Endothelial cell of umbilical vein (primary cell): Measurements from ENCODE around the gene BMERB1. TPM values are rescaled to one million over a fixed set of nuclear protein-coding genes. Genes with fewer than 3 reads are reported as not detected.

Source experiments
- BruUV-seq: library from RNA; stranded (reverse); fragments of 400-500 nt; replicated peaks from 2 replicates; lab custom pipeline; 2021; lab: Mats Ljungman, UMichigan
- CTCF ChIA-PET: fragments of 300-600, 350-600 bp; sonication (Branson Sonifier 250); formaldehyde crosslinking; loops from one replicate; lab custom pipeline; 2021; ENCODE audit warnings: antibody characterized with exemption, inconsistent platforms; lab: Charles Lee
- POLR2A ChIA-PET: fragments of 300-600, 350-600 bp; sonication (Branson Sonifier 250); formaldehyde crosslinking; loops from one replicate; lab custom pipeline; 2021; ENCODE audit warnings: antibody characterized with exemption, inconsistent platforms; lab: Charles Lee
- DNase-seq: peaks from one replicate; pipeline ENCODE4 v3.0.0-alpha.2; 2011; ENCODE audit warnings: low read depth, low spot score
- FAIRE-seq: peaks from 2 replicates; lab custom pipeline; 2011; peaks lifted over from hg19 to GRCh38; lab: Jason Lieb, UNC
- H2AFZ ChIP-seq: 2 replicates; pipeline ENCODE4 v1.6.0; 2012; ENCODE audit warnings: low read depth, low read length, control low read depth, inconsistent platforms
- H3K27ac ChIP-seq: 2 replicates; pipeline ENCODE4 v1.5.1; 2011; ENCODE audit warnings: low read depth, mild to moderate bottlenecking, control low read depth, low read length, moderate library complexity; ENCODE audit not compliant: insufficient read depth
- H3K27me3 ChIP-seq, 2 experiments: 2 replicates each; pipeline versions ENCODE4 v1.6.0 to v1.6.1; 2011; ENCODE audit warnings: low read length in 2 of 2, mixed read lengths in 1 of 2; ENCODE audit not compliant: control insufficient read depth in 2 of 2, insufficient read depth in 2 of 2
- H3K36me3 ChIP-seq, 2 experiments: 2 replicates in 1 of 2; 3 replicates in 1 of 2; pipeline ENCODE4 v1.5.1; 2011; ENCODE audit warnings: low read length in 2 of 2, mild to moderate bottlenecking in 1 of 2, moderate library complexity in 1 of 2; ENCODE audit not compliant: control insufficient read depth in 2 of 2, insufficient read depth in 2 of 2; ENCODE audit errors: extremely low read depth in 1 of 2
- H3K4me1 ChIP-seq: 3 replicates; pipeline ENCODE4 v1.5.1; 2011; ENCODE audit warnings: mild to moderate bottlenecking, low read length; ENCODE audit not compliant: control insufficient read depth, insufficient read depth; ENCODE audit errors: extremely low read depth
- H3K4me2 ChIP-seq: 2 replicates; pipeline ENCODE4 v1.6.1; 2011; ENCODE audit warnings: low read length, control low read depth, mixed read lengths; ENCODE audit not compliant: insufficient read depth
- H3K4me3 ChIP-seq, 3 experiments: fragments of 200-600 bp in 1 of 3; sonication (generic), shearing (Covaris generic) in 1 of 3; replicated peaks in 1 of 3; 2 replicates each; pipeline ENCODE4 v1.5.1; 2011 to 2016; ENCODE audit warnings: control low read depth in 3 of 3, low read length in 3 of 3, mild to moderate bottlenecking in 2 of 3, inconsistent platforms in 1 of 3, low read depth in 1 of 3, moderate library complexity in 1 of 3; ENCODE audit not compliant: insufficient read depth in 1 of 3
- H3K79me2 ChIP-seq: 2 replicates; pipeline ENCODE4 v1.6.0; 2012; ENCODE audit warnings: low read length, inconsistent platforms; ENCODE audit not compliant: control insufficient read depth, insufficient read depth
- H3K9ac ChIP-seq: replicated peaks from 2 replicates; pipeline ENCODE3; 2011; ENCODE audit warnings: low read length, control low read depth; ENCODE audit not compliant: insufficient read depth; ENCODE audit errors: extremely low read depth
- H3K9me1 ChIP-seq: replicated peaks from 3 replicates; pipeline ENCODE4 v1.6.0; 2011; ENCODE audit warnings: mild to moderate bottlenecking, low read length; ENCODE audit not compliant: control insufficient read depth, insufficient read depth; ENCODE audit errors: extremely low read depth
- H3K9me3 ChIP-seq: replicated peaks from 2 replicates; pipeline ENCODE4 v1.5.1; 2012; ENCODE audit warnings: low read length, inconsistent platforms; ENCODE audit not compliant: control insufficient read depth, insufficient read depth
- H4K20me1 ChIP-seq: replicated peaks from 2 replicates; pipeline ENCODE3; 2011; ENCODE audit warnings: mild to moderate bottlenecking, low read length; ENCODE audit not compliant: control insufficient read depth, insufficient read depth; ENCODE audit errors: extremely low read depth
- EZH2 ChIP-seq: IDR thresholded peaks from 2 replicates; pipeline ENCODE4 v1.6.1; 2012; ENCODE audit warnings: borderline replicate concordance, low read depth, mild to moderate bottlenecking, moderate library complexity, low read length, inconsistent platforms; ENCODE audit not compliant: severe bottlenecking
- MYC ChIP-seq: IDR thresholded peaks from one replicate; pipeline ENCODE4 v1.6.1; 2011; ENCODE audit warnings: mild to moderate bottlenecking, low read depth, low read length
- POLR2A ChIP-seq: IDR thresholded peaks from 2 replicates; pipeline ENCODE4 v1.6.1; 2012; ENCODE audit warnings: low read depth, mild to moderate bottlenecking, control low read depth, low read length
- POLR2AphosphoS5 ChIP-seq: IDR thresholded peaks from 2 replicates; pipeline ENCODE4 v1.6.1; 2012; ENCODE audit warnings: low read depth, mild to moderate bottlenecking, control low read depth, low read length, moderate library complexity; ENCODE audit not compliant: insufficient read depth
- dilution Hi-C: fragments of 300-500 bp; cut with MboI; formaldehyde crosslinking; loops from one replicate; pipeline ENCODE4 v1.15.0; 2019; ENCODE audit warnings: low sequenced_read_pairs; ENCODE audit not compliant: extremely low pct_ligation_motif_present
- intact Hi-C: fragments of 100-400 bp; cut with micrococcal nuclease; formaldehyde crosslinking; loops from one replicate; pipeline ENCODE4 v1.10.0; 2022
- polyA plus RNA-seq, 4 experiments: library from polyadenylated mRNA; depleted of rRNA in 3 of 4; stranded (reverse) in 3 of 4; unstranded in 1 of 4; fragments of >200 nt; gene quantifications; 2 replicates each; pipeline versions ENCODE4 v1.2.1 to v1.2.3, GENCODE V29; 2011 to 2012; ENCODE audit warnings: missing spikeins in 1 of 4
- total RNA-seq: library from RNA; stranded (reverse); gene quantifications from 2 replicates; pipeline ENCODE4 v1.2.3, GENCODE V29; 2021
- TF ChIP-seq, protein P1 (sequence below), 2 donors: IDR thresholded peaks; 1 replicate in 1 of 2; 2 replicates in 1 of 2; pipeline ENCODE4 v1.5.1; 2011; ENCODE audit warnings: low read length in 2 of 2, mild to moderate bottlenecking in 2 of 2, moderate library complexity in 2 of 2, control low read depth in 1 of 2, inconsistent platforms in 1 of 2, low read depth in 1 of 2; ENCODE audit not compliant: insufficient read depth in 1 of 2; ENCODE audit errors: extremely low read depth in 1 of 2
- TF ChIP-seq, protein P2 (sequence below): IDR thresholded peaks from 2 replicates; pipeline ENCODE4 v1.6.1; 2011; ENCODE audit not compliant: insufficient read depth, insufficient read length

The BMERB1 gene
- total and polyA plus RNA-seq, 2 donors (not counting 3 experiments of a cell fraction or from before 2014, with no cell fraction given), result 14.1 to 17.4 TPM

DNA sequence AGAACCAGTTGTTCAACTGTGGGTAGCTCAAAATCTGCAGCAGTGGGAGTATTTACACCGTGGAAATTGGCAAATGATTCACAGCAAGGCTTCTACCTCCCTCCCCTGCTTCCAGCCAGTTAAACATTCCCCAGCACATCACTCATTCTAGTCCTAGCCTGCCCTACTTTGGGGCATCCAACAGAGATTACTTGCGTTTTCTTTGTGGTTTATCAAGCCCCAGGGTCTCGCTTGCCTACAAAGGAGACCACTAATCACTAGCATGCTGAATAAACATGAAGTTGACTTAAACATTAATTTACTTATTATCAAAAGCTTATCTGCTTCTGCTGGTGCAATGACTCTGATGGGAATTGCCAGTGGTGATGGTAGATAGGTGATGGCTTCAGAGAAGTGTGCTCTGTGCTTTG is 114.1 kb downstream of the BMERB1 start:
- no peak for FAIRE-seq
- Histone ChIP-seq H3K4me3 (no peak overlapping the region), H3K79me2 (no peaks in the 10 kb centered on the region), H3K4me1 (no peaks in the 10 kb centered on the region), H3K9ac (no peak overlapping the region), H3K4me2 (no peak overlapping the region), H3K27me3 (no peaks in the 10 kb centered on the region), H3K9me1 (no peaks in the 10 kb centered on the region), H3K27ac (no peak overlapping the region), H3K9me3 (no peaks in the 10 kb centered on the region), H3K36me3 (no peaks in the 10 kb centered on the region), H2AFZ (no peak overlapping the region), H4K20me1 (no peaks in the 10 kb centered on the region)
- dilution Hi-C loops, result no loop called here
- ChIA-PET POLR2A (no interaction called here), CTCF (interaction anchor here (0.9 to 7.9 kb wide), 5 partner anchors 14 to 123 kb away, joined by 3 to 161 read pairs (median 4); no protein-coding TSS in a partner anchor)
- DNase-seq, result no peak
- TF ChIP-seq POLR2AphosphoS5 (no peak), POLR2A (no peak), EZH2 (no peak), MYC (no peak)
- TF ChIP-seq, protein P1, sequence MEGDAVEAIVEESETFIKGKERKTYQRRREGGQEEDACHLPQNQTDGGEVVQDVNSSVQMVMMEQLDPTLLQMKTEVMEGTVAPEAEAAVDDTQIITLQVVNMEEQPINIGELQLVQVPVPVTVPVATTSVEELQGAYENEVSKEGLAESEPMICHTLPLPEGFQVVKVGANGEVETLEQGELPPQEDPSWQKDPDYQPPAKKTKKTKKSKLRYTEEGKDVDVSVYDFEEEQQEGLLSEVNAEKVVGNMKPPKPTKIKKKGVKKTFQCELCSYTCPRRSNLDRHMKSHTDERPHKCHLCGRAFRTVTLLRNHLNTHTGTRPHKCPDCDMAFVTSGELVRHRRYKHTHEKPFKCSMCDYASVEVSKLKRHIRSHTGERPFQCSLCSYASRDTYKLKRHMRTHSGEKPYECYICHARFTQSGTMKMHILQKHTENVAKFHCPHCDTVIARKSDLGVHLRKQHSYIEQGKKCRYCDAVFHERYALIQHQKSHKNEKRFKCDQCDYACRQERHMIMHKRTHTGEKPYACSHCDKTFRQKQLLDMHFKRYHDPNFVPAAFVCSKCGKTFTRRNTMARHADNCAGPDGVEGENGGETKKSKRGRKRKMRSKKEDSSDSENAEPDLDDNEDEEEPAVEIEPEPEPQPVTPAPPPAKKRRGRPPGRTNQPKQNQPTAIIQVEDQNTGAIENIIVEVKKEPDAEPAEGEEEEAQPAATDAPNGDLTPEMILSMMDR (IDR thresholded peaks at IDR 0.05; ENCODE audit: extremely low read depth in 1 of 2, insufficient read depth in 1 of 2, low read depth in 1 of 2, low read length in 2 of 2), result no peak
- TF ChIP-seq, protein P2, sequence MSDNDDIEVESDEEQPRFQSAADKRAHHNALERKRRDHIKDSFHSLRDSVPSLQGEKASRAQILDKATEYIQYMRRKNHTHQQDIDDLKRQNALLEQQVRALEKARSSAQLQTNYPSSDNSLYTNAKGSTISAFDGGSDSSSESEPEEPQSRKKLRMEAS, result no peak
- intact Hi-C loops, result no loop called here
- no TSS peak for BruUV-seq
